GM18519 (cell line): Measurements from ENCODE around the gene KCNA10.
"Not testable (repeated sequence)": the region's sequence is repeated elsewhere in the genome, so short reads cannot be mapped to it uniquely, and the experiment has no call there.

Experiments
- ATAC-seq: cut with Tn5 transposase; IDR thresholded peaks from one replicate; pipeline ENCODE4 v1.9.1; 2021; ENCODE audit warnings: mild to moderate bottlenecking, moderate library complexity; ENCODE audit not compliant: unreplicated experiment, low FRiP score

The KCNA10 gene

DNA sequence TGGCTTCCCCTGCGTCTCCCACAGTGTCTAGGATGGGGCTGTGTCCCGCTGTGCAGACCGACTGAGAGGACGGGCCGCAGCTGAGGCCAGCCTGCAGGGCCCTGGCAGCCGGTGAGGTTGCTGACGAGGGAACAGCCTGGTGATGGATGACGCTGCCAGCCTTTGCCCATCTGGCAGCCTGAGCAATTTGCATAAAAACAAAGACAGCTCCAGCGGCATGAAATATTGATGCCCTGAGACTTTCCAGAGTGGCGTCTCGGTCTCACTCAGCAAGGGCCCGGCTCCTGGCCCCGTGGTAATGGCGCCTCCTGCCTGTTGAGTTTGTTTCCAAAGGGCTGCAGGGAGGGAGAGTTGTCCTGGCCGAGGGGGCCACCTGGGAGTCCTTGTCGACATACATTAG is 19.1 kb upstream of the KCNA10 start:
- no peak for ATAC-seq

DNA sequence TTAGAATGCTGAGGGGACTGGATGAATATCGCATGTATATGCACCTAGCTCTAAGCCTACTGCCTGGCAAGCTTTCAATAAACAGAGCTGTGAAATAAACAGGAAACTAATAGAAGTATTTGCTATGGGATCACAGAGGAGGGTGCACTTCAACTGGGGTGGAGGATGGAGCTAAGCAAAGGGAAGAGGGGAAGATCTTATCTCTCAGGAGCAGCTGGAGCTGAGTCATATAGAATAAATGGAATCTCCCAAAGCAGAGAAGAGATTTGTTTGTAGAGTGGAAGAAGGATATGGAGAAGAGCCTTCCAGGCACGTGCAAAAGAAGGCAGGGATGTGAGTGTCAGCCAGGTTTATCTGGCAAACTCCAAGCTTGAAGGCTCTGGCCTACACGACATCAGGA is 17.0 kb upstream of the KCNA10 start:
- no peak for ATAC-seq

DNA sequence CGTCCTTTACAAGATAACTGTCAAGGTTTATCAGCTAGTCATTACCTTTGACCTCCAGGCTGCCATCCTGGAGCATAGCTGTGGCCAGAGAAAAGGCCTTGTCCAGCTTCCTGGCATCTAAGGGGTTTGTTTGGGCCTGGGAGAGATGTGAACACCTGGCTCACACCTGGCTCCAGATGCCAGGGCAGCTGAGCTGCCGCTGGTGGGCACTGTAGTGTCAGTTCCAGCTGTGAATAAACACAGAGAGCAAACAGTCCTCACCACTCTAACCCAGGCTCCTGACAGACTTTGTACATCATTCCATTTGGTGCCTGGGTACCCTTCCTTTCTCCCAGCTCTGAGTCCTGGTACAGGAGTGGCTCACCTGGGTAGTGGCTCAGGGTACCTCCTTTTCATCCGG is 14.3 kb upstream of the KCNA10 start:
- ATAC-seq = no peak

DNA sequence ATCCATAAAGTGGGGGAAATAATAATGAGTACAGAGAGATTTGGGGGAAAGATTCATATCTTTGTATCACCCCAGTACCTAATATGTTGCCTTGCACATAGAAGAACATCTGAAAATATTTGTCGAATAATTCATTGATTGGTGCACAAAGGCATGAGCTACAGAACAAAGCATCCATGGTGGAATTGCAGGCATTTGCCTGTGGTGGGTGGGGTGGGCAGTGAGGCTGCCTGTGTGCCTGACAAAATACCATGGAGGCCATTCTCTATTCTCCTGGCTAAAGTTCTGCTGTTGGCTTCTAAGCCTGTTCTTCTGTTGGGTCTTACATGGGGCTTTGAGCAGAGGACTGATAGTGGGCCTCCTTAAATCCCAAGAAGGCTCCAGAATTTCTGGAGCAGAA is 10.0 kb upstream of the KCNA10 start:
- ATAC-seq = no peak

DNA sequence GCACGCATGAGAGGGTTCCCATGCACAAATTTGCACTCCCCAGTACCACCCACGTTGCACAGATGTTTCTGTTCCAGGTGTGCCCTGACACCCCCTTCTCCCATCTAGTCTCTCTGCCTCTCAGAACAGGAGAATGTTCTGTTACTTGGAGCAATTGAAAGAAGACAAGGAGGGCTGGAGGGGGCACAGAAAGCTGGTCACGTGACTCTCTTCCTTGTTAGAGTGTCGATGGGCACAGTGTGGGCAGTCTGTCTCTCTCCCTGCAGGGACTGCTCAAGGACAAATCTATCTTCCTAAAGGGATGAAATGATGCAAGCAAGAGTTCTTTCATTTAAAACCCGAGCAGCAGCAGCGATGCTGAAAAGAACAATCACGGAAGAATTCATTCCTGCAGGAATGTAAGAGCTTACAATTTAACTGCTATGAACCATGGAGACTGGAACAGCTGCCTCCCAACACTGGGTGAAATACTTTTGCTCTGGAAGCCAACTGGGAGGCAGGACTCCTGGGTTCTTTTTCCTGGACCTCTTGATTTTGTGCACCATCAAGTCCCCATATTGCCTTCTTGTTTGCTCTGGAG is 7.3 kb upstream of the KCNA10 start:
- ATAC-seq = no peak

DNA sequence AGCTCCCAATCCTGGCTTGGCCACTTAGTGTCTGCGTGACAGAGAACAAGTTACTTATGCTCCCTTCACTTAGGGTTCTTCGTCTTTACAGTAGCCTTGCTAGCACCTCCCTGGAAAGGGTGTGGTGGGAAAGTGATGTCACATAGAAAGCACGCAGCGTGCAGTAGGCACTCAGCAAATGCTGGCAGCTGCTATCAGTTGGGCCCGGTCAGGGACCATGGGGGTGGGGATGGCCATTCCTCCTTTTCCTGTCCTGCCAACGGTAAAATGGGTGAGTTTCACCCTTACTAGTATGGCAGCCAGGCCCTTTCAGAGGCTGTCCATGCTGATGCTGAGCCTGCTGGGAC is 6.2 kb upstream of the KCNA10 start:
- ATAC-seq = no peak

DNA sequence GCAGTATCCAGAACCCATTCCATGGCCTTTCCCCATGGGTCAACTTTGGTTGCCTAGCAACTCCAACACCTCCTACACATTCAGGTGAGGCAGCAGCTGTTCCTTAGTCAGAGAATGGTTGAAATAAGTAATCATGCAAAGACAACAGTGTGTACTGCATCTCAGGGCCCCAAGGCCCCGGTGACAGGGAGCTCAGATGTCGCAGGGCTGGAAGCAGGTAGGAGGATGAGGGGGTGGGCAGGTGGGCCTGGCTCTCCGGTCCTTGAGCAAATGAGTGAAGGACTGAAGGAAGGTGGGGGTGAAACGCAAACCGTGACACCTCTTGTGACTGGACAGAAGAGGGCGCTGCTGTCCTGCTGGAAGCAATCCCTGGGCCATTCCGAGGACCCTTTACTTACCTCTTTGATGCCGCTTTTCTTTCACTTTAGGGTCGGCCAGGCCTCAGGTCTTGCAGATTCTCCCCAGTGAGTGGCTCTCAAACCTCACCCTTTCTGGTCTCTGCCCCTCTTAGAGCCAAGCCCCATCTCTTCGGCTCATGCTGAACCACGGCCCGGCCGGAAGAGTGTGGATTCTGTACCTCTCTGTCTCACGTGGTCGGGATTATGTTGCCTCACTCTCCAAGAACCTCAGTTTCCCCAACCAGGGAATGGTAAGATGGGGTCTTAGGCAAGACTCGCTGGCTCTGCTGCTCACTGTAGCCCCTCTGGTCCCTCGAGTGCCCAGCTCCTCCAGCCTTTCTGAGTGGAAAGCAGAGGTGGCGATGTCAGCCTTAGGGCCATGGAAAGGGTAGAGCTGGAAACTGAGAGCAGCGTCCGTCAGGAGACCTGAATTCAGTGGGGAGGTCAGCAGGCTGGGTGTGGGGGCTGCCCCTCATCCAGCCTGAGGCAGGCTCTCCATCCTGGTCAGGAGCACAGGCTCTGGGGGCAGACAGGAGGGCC is 5.6 kb upstream of the KCNA10 start:
- no peak for ATAC-seq

DNA sequence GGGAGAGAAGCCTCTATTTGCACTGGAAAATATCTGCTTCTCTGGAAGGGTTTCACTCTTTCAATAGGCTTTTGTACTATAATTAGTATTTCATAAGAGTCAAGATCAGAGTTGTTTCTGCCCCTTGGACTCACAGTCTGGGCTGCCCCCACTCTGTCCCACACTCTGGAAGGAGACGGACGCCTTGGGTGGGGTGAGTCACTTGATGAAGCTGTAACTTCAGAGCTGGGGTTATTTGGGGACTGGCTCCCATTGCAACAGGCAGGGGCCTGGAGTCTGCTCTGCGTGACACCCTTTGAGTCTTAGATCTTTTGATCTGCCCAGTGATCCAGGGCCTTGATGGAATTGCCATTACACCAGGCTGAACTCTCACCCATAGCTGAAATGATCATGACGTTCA is 4.0 kb upstream of the KCNA10 start:
- ATAC-seq = no peak

DNA sequence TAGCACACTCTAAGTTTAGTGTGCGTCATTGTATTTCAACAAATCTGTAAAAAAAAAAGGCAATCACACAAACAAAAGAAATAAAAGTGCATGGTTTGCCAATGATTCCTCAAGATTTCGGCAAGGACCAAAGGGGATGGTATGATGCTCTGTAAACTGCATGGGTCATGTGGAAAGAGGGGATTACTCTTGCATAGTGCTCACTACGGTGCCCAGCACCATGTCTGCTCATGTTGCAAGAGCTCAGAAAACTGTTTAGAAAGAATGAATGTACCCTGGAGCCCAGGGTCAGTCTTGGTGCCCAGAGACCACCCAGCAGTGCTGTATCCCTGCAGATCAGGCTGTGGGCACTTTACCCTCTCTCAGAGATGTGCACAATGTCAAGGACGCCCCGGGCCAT is 3.6 kb upstream of the KCNA10 start:
- no peak for ATAC-seq

DNA sequence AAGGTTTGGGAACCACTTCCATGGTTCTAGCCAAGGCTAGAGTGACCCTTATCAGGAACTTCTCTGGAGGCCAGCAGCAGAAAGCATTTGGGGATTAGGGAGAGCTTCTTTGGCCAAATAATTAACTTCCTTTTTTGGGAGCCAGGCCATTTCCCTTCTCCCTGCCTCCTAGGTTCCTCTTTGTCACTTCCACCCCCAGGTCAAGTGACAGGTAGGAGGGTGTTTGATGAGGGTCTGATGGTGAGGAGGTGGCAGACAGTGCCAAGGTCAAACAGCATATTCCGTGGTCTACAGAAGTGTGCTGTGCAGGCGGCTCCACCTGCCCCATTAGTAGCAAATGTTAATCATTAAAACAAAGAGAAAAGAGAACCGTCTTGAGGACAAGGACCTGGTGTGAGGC is 1.9 kb upstream of the KCNA10 start:
- ATAC-seq = no peak

DNA sequence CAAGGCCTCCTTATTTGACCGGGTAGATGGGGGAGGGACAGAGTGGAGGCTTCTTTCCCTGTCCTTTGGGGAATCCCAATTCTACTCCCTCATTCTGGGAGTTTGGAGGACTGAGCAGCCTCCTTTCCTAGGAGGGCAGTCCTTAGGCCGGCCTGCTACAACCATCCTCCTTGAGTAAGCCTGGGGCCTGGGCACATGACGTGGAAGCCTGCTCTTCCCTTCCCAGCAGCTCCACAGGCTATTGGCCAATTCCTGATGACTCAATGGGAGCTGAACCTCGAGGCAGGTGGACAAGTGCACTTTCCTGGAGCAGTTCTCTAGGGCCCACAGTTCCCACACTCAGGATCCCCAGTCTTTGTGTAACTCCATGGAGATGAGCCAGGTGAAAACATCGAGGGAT is 3.1 kb downstream of the KCNA10 start:
- ATAC-seq = no peak

DNA sequence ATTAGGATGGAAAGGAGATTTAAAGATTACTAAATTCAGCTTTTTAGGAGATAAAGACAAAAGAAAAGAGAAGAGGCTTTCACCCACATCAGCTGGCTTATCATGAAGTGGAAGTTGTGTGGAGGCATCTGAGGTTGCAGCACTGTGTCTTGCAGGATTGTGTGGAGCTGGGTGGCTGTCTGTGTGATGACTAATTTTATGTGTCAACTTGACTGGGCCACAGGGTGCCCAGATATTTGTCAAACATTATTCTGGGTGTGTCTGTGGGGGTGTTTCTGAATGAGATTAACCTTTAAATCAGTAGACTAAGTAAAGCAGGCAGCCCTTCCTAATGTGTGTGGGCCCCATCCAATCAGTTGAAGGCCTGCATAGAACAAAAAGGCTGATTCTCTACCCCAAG is 3.9 kb downstream of the KCNA10 start:
- ATAC-seq = no peak

DNA sequence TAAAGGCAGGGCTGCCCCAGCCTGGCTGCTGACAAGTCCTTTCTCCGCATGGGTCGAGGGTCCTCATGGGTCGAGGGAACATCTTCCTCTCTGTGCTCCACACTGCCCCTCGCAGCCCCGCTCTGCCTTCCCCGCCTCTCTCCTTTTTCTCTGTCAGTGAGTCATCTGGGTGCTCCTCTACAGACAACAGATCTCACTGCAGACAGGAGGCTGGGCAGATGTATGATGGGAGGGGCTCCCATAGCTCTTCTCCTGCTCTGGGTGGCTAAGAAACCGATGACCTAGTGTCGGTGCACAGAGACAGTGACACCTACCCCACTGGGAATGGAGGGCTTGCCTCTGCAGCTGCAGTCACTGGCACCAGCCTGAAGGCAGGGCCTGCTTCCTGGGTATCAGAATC is 5.5 kb downstream of the KCNA10 start:
- ATAC-seq = no peak

DNA sequence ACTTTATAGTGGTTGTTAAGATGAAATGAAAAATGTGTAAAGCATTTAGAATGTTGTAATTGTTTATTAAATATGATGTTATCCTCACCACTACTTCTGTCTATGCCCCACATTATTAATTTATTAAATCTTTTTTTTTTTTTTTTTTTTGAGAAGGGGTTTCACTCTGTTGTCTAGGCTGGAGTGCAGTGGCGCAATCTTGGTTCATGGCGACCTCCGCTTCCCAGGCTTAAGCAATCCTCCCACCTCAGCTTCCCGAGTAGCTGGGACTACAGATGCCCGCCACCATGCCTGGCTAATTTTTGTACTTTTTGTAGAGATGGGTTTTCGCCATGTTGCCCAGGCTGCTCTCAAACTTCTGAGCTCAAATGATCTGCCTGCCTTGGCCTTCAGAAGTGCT is 7.5 kb downstream of the KCNA10 start:
- ATAC-seq = no peak

DNA sequence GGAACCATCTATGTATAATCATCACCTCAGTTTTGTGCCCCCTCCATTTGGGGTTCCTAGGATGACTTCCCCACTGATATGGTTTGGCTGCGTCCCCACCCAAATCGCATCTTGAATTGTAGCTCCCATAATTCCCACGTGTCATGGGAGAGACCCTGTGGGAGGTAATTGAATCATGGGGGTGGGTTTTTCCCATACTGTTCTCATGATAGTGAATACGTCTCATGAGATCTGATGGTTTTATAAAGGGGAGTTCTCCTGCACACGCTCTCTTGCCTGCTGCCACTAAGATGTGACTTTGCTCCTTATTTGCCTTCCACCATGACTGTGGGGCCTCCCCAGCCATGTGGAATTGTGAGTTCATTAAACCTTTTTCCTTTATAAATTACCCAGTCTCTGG is 8.1 kb downstream of the KCNA10 start:
- not testable (repeated sequence) for ATAC-seq

DNA sequence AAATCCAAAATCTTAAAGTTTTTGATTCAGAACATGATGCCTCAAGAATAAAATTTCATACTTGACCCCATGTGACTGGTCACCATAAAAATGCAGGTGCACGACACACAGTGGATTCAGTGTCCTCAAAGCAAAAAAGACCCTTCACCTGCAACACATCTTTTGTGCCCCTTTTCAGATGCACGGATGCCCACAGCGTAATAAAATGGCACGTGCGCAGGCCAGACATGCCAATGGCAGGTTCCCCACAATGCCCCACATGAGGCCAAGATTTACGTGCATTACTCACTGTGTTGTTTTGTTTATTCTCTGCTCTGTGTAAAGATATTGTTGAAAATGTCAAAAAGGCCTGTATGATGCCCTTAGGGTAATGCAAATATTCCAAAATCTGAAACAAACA is 9.3 kb downstream of the KCNA10 start:
- no peak for ATAC-seq

DNA sequence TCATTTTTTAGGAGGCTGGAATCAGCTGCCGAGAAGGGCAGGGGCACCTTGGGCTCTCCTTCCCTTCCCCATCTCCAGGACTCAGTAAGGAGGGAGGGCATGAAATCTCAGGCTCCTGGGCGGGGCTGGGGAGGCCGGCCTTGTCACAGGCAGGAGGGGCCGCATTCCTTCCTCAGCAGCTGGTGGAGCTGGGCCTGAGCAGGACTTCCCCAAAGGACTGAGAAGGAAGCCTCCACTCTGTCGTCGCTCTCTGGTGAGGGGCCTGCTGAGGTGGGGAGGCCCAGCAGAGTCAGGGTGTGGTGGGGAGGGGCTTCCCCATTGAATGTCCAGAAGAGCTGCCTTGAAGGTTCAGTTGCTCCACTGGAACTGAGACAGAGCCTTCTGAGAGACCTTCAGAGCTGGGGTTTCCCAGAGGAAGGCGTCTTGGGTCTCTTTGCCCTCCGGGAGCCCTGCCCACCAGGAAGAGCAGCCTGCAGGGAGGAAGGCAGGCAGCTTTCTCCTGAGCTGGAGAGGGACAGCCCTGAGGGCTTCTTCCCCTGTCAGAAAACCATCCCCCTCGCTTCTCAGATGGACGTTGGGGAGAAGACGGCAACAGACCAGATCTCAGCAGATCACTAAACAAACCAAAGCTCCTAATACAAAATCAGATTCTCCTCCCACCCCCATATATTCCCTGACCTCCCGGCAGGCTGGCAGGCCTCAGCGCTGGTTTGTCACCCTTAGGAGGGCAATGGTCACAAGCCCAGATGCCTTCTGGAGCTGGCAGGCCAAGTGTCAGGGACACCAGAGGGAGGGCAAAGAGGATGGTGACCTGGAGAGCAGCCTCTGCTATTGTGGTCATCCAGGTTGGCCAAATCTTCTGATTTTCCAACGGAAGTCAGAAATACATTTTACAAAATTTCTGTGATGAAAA is 10.7 kb downstream of the KCNA10 start:
- no peak for ATAC-seq

DNA sequence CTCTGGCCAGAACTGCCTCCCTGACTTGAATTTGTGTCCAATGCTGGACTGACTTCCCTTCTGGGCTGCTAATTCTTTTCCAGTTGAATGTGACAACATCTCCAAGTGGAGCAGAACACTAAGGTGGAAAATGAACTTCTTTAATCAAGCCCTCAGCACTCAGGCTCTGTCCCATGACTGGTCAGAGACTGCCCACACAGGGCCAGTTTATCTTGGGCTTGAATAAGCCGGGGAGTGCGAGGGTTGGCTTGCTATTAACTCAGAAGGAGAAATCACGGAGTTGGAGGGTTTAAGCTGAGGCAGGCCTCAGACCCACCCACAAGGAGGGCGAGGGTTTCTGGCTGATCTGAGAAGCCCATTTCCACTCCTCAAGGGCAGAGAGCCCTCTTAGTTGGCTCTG is 12.4 kb downstream of the KCNA10 start:
- no peak for ATAC-seq

DNA sequence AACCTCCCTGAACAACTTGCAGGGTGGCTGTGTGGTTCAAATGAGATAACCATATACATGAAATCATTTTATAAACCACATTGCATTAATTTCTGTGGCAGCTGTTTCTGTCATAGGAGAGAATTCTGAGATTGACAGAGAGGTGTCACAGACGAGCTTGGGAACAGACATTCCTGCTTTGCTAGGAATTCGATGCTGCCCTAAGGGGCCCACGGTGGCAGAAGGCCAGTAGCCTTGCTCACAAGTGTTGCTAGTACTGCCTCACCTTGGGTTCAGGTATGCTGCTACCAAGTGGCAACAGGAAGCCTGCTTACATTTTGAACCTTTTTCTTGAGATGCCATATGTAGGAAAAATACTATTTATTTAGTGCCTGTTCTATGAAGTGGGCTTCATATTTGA is 13.4 kb downstream of the KCNA10 start:
- ATAC-seq = no peak

DNA sequence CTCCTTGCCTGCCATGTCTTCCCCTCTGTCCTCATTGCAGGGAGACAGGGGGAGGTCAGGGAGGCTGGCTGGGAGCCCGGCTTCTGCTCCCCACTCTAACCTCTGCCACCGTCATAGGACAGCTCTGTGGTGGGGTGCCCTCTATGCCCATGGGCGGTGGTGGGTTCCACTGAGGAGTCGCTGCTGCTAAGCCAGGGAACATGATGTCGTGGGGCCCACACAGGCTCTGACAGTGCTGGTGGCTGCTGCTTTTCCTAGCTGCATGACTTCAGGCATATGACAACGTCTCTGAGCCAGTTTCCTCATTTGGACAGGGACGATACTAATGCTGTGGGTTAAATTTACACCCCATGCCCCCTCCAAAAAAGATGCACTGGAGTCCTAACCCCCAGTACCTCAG is 14.7 kb downstream of the KCNA10 start:
- ATAC-seq = no peak

DNA sequence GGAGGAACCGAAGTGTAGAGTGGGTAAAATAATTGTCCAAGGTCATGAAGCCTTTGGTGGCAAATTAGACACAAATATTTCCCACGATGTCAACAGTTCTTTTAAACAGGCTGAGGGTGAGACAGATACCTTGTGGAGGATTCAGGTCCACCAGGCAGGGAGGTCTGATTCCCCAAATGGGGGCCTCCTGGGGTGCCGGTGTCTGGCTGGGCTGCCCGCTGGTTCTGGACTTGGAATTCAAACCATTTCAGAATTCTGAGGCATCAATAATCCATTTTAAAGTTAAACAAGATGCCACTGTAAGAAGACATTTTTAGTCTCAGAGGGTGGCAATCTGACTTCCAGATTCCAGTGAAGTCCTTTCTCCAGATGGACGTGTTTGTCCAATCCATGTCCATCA is 15.5 kb downstream of the KCNA10 start:
- no peak for ATAC-seq
